OCI-LY7 (cell line): ENCODE measurements around the gene FAM229A.

Source experiments
- CTCF ChIP-seq: fragments of 200-600 bp; sonication (generic); conservative IDR thresholded peaks from 2 replicates; pipeline ENCODE4 v1.5.1; 2014; ENCODE audit warnings: mild to moderate bottlenecking, antibody characterized with exemption, low read length, moderate library complexity, mixed read lengths
- EZH2phosphoT487 ChIP-seq: fragments of 200-600 bp; sonication (generic); IDR thresholded peaks from 2 replicates; pipeline ENCODE4 v1.6.1; 2018; ENCODE audit warnings: low read depth, borderline replicate concordance, mild to moderate bottlenecking, mixed run types, antibody characterized with exemption, low read length, moderate library complexity, mixed read lengths

- TF ChIP-seq EZH2phosphoT487, result no peak
- no peak for TF ChIP-seq CTCF
Observed at GRCh38 chr1:32393136-32393535, 30.9 kb upstream of the FAM229A start.
